CMK (cell line): ENCODE data around the gene URGCP.
"Not testable (repeated sequence)": the region's sequence is repeated elsewhere in the genome, so short reads cannot be mapped to it uniquely, and the experiment has no call there.

Source experiments
- DNase-seq: peaks from one replicate; pipeline ENCODE4 v3.0.0-alpha.2; 2010; ENCODE audit warnings: low read depth

URGCP gene

DNA sequence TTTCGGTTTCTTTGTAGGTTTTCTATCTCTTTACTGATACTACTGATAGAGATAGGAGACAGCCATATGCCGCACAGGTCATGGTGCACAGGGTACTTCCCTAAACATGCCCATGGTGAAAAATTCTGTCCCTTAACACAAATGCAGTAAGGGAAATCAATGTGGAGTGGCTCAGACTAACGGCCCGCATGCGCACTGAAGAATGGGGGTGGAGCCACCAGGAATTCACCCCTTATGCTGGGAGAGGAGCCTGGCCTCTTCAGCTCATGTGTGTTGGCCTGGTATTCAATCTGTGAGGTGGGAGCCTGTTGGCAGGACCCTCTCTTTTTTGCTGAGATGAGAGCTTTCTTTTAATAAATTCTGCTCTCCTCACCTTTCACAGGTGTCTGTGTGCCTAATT is 8.4 kb upstream of the URGCP start:
- no peak for DNase-seq

DNA sequence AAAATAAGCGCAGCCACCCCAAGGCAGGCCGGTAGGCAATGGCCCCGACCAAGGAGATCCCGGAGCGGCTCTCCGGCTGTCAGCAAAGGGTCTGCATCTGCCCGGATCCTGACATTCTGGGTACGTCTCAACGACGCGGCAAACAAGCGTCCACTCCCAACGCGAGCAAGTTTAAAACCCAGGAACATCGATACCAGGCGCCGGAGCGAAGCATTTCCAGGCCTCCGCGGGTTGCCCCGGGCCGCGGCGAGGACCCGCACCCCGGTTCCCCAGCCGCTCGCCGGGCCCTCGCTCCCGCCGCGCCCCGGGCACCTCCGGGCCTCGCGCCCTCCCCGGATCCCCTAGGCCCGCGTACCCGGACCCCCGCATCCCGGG is 453 bp downstream of the URGCP start:
- DNase-seq, result no peak

DNA sequence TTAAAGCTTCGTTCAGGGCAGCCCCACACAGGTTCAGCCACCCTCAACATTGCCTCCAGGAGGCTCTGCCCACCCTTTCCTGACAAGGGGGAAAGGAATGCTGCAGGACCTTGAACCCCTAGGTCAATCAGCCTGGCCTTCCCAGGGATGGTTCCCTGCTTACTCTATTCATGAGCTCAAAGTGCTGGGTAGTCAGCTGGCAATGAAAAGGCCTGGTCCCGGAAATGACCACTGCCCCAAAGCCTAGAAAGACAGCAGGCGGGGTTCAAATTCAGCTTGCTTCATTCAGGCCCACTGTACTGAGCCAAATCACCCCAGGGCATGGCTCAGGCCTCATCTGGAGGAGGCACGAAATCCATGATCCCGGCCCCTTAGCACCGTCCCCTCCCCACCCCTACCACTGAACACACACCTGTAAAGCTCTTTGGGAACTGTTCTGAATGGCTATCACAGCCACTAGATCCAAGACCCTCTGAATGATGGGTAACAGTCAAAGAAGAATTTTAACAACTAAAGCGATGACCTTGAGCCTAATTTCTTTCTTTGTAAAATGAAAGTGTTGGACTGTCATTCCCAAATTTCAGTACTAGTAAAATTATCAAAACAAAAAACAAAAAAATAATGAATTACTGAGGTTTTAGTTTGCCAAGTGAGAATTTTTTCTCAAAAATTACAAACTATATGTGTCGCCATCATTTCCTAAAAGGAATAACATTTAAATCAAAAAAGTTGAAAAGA is 1.0 kb downstream of the URGCP start:
- DNase-seq, result no peak

DNA sequence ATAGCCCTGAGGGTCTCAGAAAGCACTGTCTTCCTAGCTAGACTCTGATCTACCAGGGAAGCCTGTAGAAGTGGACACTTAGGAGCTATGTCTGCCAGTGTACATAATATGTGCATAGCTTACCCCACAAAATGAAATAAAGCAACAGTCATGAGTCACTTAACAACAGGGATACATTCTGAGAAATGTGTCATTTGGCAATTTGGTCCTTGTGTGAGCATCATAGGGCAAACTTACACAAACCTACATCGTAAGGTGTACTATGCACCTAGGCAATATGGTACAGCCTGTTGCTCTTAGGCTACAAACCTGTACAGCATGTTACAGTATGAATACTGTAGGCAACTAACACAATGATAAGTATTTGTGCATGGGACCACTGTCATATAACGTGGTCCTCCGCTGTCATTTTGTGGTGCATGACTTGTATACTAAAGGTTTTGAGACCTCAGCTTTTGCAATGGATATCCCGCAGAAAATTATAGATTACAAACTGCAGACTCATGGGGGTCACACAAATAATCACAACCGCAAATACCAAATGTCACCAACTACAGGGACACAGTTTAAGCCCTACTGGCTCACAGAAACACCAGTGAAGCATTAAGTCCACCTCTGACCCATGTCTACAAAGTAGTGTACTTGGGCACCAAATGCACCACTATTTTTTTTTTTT is 1.7 kb downstream of the URGCP start:
- no peak for DNase-seq

DNA sequence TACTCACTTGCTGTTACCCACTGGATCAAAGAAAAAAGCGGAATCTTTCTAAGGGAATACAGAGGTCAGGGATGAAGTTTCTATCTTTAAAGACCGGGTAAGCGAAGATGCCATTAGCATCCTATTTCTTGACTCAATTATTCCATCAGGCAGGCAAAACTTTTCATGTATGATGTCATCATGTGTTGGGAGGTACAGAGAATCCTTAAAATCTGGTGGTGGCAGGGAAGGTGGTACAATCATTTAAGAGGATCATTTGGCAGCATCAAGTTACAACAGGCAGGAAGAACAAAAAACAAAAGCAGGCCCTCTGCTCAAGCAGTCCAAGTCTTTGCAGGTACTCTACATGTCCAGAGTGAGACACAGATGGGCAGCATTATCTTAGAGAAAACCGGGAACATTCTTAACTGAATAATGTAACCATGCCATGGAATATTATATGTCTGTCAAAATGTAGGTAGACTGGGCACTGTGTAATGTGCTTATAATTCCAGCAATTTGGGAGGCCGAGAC is 3.8 kb downstream of the URGCP start:
- DNase-seq, result no peak

DNA sequence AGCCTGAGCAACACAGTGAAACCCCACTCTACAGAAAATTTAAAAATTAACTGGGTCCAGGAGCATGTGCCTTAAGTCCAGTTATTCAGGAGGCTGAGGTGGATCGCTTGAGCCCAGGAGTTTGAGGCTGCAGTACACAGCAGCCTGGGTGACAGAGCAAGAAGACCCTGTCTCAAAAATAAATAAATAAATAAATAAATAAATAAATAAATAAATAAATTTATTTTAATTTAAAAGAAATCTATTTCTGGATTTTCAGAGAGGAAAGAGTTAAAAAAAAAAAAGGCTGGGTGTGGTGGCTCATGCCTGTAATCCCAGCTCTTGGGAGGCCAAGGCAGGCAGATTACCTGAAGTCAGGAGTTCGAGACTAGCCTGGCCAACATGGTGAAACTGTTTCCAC is 7.8 kb downstream of the URGCP start:
- not testable (repeated sequence) for DNase-seq

DNA sequence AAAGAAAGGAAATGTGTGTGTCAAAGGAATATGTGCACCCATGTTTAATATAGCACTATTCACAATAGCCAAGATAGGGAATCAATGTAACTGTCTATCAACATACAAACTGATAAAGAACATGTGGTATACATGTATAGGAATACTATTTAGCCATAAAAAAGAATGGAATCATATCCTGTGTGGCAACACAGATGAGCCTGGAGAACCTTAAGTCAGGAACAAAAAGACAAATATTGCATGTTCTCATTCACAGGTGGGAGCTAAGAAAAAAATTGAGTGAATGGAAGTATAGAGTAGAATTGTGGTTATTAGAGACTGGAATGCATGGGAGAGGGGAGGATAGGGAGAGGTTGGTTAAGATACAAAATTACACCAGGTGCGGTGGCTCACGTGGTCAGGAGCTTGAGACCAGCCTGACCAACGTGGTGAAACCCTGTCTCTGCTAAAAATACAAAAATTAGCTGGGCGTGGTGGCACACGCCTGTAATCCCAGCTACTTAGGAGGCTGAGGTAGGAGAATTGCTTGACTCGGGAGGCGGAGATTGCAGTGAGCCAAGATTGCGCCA is 10.5 kb downstream of the URGCP start:
- no peak for DNase-seq

DNA sequence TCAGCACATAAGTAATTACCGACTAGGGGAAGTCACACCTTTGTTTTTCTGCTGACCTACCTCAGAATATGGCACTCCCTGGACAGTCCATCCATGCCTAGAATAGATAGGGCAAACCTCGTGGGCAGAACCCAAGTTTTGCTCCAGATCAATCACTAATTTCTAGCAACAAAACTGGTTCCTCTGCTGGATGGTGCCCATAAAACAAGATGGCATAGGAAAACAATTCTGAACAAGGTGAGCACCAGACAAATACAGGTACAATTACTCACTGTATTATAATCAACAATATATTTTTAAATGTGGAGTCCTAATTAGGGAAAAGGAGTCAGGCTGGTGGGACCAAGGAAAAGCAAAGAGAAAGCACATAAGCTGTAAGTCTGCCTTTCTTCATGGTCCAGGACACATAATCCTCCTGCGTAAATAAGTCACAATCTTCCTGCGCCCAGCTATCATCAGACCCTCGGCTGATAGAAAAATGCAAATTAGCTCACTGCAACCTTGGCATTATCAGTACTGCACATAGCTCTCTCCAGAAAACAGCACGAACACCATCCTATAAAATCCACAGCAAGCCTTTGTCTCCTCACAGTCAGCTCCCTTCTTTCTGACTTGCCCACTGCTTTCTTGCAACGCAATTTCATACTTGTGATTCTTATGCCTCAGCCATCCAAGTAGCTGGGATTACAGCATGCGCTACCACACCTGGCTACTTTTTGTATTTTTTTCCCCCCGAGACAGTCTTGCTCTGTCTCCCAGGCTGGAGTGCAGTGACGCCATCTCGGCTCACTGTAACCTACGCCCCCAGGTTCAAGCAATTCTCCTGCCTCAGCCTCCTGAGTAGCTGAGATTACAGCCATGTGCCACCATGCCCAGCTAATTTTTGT is 15.1 kb downstream of the URGCP start:
- DNase-seq, result no peak

DNA sequence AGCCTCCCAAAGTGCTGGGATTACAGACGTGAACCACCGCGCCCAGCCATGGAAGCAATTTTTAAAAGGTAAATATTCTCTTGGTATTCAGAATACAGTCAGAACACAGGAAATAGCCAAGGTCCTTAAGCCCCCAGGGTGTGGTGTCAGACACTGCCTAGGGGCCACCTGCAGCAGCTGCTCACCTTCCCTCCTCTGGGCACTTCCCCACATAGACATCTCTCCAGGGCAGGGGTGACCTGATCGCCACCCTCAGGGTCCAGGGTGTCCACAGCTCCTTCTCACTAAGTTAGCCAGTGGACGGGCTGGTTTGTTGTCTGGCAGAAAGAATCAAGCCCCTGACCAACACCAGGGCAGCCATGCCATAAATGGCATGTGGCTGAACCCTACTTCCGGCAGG is 15.9 kb downstream of the URGCP start:
- DNase-seq, result no peak

DNA sequence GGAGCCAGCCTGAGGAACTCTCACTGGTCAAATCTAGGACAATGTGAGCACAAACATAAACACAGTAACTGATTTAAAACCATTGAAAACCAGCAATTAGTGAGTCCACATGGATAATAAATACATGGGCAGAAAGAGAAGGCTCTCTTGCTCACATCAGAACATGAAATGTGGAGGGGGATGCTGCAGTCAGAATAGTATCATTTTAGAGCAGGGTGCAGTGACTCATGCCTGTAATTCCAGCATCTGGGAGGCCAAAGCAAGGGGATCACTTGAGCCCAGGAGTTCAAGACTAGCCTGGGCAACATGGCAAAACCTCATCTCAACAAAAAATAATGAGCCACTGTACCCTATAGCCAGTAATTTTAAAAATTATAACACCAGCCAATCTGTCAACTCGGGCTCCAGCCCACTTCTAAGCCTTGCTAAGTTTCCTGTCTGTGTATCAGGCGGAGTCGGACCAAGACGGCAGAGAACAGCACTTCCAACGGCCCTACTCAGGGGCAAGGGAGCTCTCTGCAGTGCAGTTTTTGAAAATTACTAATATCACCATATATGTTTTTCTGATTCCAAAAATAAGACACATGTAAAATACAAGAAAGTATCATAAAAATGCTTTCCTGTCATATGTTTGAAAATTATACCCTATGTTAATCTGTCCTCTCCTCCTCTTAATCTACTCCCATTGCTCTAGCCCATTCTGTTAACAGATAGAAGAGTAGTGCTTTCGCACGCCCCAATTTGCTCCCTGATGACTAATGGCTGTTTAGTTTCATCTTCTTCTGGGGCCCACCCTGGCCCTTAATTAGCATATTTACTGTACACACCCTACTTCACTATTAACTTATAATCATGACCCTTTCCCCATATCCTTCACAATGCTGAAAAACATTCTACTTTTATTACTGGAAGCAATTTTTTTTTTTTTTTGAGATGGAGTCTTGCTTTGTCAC is 17.1 kb downstream of the URGCP start:
- DNase-seq, result no peak

DNA sequence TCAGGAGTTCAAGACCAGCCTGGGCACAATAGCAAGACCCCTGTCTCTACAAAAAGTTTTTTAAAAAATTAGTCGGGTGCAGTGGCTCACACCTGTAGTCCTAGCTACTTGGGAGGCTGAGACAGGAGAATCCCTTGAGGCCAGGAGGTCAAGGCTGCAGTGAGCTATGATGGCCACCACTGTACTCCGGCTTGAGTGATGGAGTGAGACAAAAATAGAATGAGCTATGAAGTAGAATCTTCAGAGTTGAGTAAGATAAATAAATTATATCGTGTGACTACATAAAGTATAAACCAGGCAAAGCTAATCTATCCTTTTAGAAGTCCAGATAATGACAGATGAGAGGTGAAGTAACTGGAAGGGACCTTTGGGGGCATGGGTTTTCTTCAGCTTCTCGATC is 21.8 kb downstream of the URGCP start:
- DNase-seq, result no peak

DNA sequence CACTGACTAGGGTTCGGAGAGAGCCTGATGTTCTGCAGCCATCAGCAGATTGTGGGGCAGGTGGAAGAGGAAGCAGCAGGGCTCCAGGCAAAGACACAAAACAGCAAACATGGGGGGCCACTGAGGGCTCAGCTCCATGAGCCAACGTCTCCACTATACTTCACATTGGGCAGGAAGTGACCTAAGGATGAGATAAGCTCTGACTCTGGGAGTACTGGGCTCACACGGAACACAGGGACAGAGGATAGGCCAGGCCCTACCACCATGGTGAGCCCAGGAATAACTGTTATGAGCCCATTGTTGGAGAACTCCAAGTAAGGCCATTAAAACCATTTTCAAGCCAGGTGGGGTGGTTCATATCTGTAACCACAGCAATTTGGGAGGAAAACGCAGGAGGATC is 22.2 kb downstream of the URGCP start:
- no peak for DNase-seq

DNA sequence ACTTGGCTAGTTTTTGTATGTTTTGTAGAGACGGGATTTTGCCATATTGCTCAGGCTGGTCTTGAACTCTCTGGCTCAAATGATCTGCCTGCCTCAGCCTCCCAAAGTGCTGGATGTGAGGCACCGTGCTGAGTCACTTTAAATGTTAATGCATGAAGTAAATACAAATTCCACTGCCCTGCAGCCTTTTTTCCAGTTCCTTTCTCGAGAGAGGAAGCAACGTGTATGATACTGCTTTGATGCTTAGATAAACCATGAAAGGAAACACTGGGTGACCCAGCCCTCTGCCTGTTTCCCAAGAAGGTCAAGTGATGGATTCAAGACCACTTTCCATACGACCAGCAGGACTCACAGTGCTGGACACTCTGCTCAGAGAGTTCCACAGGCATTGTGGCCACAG is 25.8 kb downstream of the URGCP start:
- no peak for DNase-seq

DNA sequence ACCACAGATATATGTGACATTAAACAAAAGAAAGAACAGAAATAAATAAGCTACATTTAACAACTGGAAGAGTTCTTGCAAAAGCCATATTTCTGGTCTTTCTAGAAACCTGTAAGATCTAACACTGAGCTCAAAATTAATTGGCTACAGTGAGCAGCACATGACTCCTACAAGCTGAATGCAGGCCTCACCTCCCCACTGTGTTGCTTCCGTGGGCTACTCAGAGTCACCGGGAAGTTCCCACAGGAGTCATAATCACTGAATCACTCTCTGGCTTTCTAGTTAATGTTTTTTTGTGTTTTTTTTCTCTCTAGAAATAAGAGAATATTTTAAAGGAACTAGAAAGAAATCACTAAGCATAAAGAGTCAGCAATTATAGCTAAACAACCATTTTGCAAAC is 26.9 kb downstream of the URGCP start:
- DNase-seq, result no peak

DNA sequence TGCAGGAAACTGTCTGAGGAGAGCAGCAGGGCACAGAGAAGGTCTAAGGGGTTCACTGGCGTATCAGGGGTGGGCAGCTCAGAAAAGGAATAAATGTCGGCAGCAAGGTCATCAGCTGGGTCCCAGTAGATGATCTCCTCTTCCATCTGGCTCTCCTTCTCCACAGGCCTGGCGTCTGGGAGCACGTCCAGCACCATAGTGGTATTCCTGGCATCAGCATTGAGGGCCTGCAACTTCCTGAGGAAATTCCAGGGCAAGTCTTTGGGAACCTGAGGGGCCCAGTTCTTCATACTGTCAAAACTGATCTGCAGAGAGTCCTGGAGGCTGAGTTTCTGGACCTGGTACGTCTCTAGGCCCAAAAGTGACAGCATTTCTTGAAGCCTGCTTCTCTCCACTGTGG is 27.5 kb downstream of the URGCP start:
- DNase-seq, result no peak

DNA sequence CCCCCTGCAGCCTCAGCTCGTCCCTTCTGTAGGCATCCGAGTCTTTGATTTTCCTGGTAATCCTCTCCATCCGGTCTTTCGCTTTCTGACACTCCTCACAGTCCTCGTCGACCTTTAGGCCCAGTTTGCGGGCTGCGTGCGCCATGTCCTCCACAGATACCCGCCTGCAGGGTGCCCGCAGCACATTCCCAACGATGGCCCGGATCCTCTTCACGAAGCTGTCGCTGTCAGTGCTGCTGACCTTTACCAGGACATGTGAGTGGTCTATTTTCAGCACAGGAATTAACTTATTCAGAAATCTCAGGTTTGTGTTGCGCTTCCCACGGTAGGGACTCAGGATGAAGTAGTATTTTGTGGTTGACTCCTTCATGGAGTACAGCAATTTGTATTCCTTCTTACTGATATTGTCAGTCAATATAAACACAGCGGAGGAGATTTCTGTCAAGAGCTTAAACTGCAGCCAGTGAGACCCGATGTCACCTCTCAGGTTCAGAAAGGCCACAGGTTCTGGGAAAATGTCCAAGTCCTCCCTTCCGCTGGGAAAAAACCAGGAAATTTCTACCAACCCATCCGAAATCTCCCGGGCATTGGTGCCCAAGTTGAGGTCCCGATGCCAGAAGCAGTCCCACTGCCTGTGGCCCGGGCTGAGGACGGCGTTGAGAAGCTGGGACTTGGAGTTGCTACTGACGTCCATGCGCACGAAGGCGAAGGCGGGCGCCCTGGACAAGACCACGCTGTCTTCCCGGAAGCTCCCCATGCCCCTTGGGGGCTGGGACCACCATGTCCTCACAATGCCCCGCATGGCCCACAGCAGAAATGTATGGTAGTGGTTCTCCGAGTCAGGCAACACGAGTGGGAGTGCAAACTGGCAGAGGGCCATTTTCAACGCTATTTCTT is 28.2 kb downstream of the URGCP start:
- DNase-seq, result no peak

DNA sequence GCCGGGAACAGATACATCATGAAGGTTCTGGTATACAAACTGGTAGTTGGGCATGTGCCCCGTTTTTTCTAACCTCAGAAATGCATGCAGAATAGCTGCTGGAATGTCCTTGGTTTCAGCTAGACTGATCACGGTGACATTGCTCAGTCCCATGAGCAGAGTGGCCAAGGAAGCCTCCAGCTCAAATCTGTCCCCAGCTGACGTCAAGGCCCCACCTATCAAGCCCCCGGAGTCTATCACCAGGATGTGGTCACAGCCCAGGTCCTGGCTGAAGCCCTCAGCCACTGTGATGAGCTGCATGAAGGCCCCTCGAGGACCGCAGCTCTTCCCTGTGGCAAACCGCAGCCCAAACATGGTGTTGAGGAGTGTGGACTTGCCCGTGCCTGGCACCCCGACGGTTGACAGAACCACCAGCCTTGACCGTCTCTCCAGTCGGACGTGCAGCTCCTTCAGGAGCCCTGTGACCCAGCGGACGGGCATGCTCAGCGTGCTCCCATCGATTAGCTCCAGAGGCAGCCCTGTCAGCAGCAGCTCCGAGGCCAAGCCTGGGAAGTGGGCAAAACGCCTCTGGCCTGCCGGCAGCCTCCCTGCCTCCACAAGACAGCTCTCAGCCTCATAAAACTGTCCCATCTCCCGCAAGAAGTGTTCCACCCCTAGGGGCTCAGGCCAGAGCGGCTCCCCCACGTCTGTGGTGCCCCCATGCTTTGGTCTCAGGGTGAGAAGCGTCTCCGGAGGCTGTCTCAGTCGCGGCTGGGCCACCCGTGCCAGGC is 29.2 kb downstream of the URGCP start:
- DNase-seq, result no peak

DNA sequence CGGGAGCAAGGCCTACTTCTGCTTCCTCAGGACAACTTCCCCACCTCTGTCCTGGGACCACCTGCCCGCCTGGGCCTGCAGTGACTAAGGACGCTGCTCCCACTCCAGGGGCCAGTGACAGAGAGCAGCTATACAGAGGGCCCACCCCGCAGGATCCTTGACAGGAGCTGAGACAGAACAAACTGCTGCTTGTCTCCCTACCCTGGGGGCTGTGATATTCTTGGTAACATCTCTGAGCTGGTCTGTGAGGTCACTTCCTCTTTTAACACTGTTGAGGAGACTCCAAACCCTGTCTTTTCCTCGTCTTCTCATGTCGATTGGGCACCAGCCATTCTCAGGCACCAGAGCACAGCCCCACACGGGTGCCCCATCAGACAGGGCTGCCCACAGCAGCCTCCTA is 30.2 kb downstream of the URGCP start:
- no peak for DNase-seq

DNA sequence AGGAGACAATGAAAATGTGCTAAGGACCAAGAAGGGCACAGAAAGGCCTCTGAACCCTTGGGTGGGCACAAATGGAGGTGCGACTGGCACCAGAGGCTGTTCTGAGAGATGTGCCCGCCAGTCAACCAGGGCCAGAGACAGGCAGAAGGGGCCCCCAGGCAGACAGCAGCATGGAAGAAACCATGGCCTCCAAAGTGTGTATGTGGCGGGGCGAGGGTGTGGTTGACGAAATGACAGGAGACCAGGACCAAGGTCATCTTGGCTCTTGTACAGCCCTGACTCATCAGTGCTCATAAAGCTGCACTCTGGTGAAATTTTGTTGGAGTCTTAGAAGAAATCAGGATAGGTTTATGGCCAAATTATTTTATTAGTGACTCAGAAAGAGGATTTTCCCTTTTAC is 33.1 kb downstream of the URGCP start:
- no peak for DNase-seq
